ENCODE results near the gene GYPC.

Gene GYPC

GRCh38 chr2:126732682-126733245 lies 76.8 kb downstream of the GYPC start:
- DNase-seq (ENCODE audit: low read depth) = no peak

GRCh38 chr2:126733795-126734194 lies 77.8 kb downstream of the GYPC start:
- DNase-seq (ENCODE audit: low read depth) = no peak

- no peak for DNase-seq (ENCODE audit: low read depth)
These were observed 80.3 kb downstream of the GYPC start for GRCh38 chr2:126736133-126736874.

GRCh38 chr2:126739141-126739540 lies 83.2 kb downstream of the GYPC start:
- no peak for DNase-seq (ENCODE audit: low read depth)

DNA sequence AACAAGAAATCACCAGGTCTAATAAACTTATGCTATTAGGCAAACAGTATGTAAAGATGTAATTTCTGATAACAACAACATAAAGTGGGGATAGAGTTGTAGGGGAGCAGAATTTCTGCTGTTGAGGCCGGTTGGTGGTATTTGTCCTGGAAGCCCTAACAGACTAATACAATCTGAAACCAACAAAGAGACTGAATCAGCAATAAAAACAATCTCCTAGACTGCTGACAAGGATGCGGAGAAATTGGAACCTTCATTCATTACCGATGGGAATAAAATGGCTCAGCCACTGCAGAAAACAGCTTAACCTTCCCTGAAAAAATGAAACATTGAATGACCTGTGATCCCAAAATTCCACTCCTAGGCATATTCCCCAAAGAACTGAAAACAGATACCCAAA lies 88.7 kb downstream of the GYPC start:
- no peak for DNase-seq (ENCODE audit: low read depth)

Data from activated T-helper 9 cell treated with anti-CD3 and anti-CD28 coated beads, Interleukin-2, amount 50 U/mL, for 16 hours (primary cell).